Activated naive CD4-positive, alpha-beta T cell treated with anti-CD3 and anti-CD28 coated beads for 36 hours (primary cell): Measurements from ENCODE around the gene ELMOD3. TPM values are rescaled to one million over a fixed set of nuclear protein-coding genes. Genes with fewer than 3 reads are reported as not detected.
"Not testable (repeated sequence)": the region's sequence is repeated elsewhere in the genome, so short reads cannot be mapped to it uniquely, and the experiment has no call there.

Source experiments
- CTCF ChIA-PET: fragments of 350-600 bp; sonication (Branson Sonifier 250); formaldehyde crosslinking; loops from one replicate; lab custom pipeline; 2021; ENCODE audit warnings: antibody characterized with exemption; lab: Charles Lee
- DNase-seq: peaks from one replicate; pipeline ENCODE4 v3.0.0-alpha.2; 2020
- H3K27ac Mint-ChIP-seq: one replicate; pipeline ENCODE4 v1.8.0; 2021; ENCODE audit warnings: mild to moderate bottlenecking, mixed read lengths
- H3K27me3 Mint-ChIP-seq: one replicate; pipeline ENCODE4 v1.8.0; 2021; ENCODE audit warnings: low read depth, mixed read lengths
- H3K36me3 Mint-ChIP-seq: one replicate; pipeline ENCODE4 v1.8.0; 2021; ENCODE audit warnings: low read depth, mixed read lengths
- H3K4me1 Mint-ChIP-seq: one replicate; pipeline ENCODE4 v1.8.0; 2021; ENCODE audit warnings: low read depth, mixed read lengths
- H3K4me3 Mint-ChIP-seq: one replicate; pipeline ENCODE4 v1.8.0; 2021; ENCODE audit warnings: mild to moderate bottlenecking, moderate library complexity, mixed read lengths
- H3K9me3 Mint-ChIP-seq: one replicate; pipeline ENCODE4 v1.8.0; 2021; ENCODE audit warnings: mixed read lengths
- intact Hi-C: fragments of 100-400 bp; cut with micrococcal nuclease; formaldehyde crosslinking; loops from one replicate; pipeline ENCODE4 v1.15.1; 2023
- total RNA-seq, 2 experiments: library from RNA; stranded (reverse); gene quantifications; one replicate each; pipeline ENCODE4 v1.2.3, GENCODE V29; 2021

ELMOD3 gene
- total RNA-seq: 10 to 100 TPM; 14.8 to 15.4 TPM

- peak; percentile 99 for DNase-seq
- H3K27ac Mint-ChIP-seq: peak within 1 kb of the TSS; percentile 96
- peak within 1 kb of the TSS; percentile 99 for H3K4me3 Mint-ChIP-seq
- peaks cover 29% of the 10 kb centered on the region for H3K36me3 Mint-ChIP-seq
- intact Hi-C loops: loop anchor here (1.0 to 10.0 kb wide), 10 partner anchors 26 to 840 kb away; partner anchors contain the start of genes C2orf68, GGCX, IMMT and MRPL35
- no peaks in the 10 kb centered on the region for H3K27me3 Mint-ChIP-seq
- CTCF ChIA-PET: interaction anchor here (0.7 to 1.8 kb wide), 4 partner anchors 20 to 199 kb away, joined by 3 to 6 read pairs (median 3); no protein-coding TSS in a partner anchor
- no peaks in the 10 kb centered on the region for H3K9me3 Mint-ChIP-seq
- H3K4me1 Mint-ChIP-seq: peaks cover 36% of the 10 kb centered on the region
Observed at GRCh38 chr2:85354286-85355072, at the start of gene ELMOD3, which contains the start of gene RETSAT. Gene ELMOD3 (plus strand): TSS chr2:85354769. CDS start chr2:85357199, 2,430 bp downstream. Gene RETSAT (minus strand): TSS chr2:85354528. CDS start chr2:85354507, 21 bp downstream.

GRCh38 chr2:85307527-85307897 is 47.1 kb upstream of the ELMOD3 start:
- H3K4me3 Mint-ChIP-seq: peak overlapping the region; percentile 62
- DNase-seq: no peak
- H3K27me3 Mint-ChIP-seq: no peaks in the 10 kb centered on the region
- no peaks in the 10 kb centered on the region for H3K9me3 Mint-ChIP-seq
- peaks cover 36% of the 10 kb centered on the region for H3K4me1 Mint-ChIP-seq
- peak overlapping the region; percentile 82 for H3K27ac Mint-ChIP-seq
- intact Hi-C loops: no loop called here
- peaks cover 2% of the 10 kb centered on the region for H3K36me3 Mint-ChIP-seq
- CTCF ChIA-PET: no interaction called here

- Mint-ChIP-seq H3K4me3 (no peak overlapping the region), H3K36me3 (peaks cover 2% of the 10 kb centered on the region), H3K27ac (peak overlapping the region; percentile 68), H3K4me1 (peaks cover 36% of the 10 kb centered on the region), H3K27me3 (no peaks in the 10 kb centered on the region), H3K9me3 (no peaks in the 10 kb centered on the region)
- no peak for DNase-seq
- intact Hi-C loops: loop anchor here (2.0 kb wide), 1 partner anchor 21 kb away; no protein-coding TSS in a partner anchor
- CTCF ChIA-PET: interaction anchor here (1.5 to 3.5 kb wide), 2 partner anchors 9 to 42 kb away, joined by 4 to 60 read pairs; no protein-coding TSS in a partner anchor
Observed at GRCh38 chr2:85308201-85308600, 46.4 kb upstream of the ELMOD3 start.

GRCh38 chr2:85308896-85309555 is 45.5 kb upstream of the ELMOD3 start:
- H3K36me3 Mint-ChIP-seq: peaks cover 6% of the 10 kb centered on the region
- peak overlapping the region; percentile 68 for H3K27ac Mint-ChIP-seq
- CTCF ChIA-PET: interaction anchor here (1.2 to 3.5 kb wide), 4 partner anchors 10 to 383 kb away, joined by 3 to 60 read pairs (median 4); no protein-coding TSS in a partner anchor
- H3K4me1 Mint-ChIP-seq: peaks cover 36% of the 10 kb centered on the region
- H3K27me3 Mint-ChIP-seq: no peaks in the 10 kb centered on the region
- H3K9me3 Mint-ChIP-seq: no peaks in the 10 kb centered on the region
- intact Hi-C loops: loop anchor here (2.0 kb wide), 1 partner anchor 20 kb away; no protein-coding TSS in a partner anchor
- H3K4me3 Mint-ChIP-seq: peak overlapping the region; percentile 51
- no peak for DNase-seq

- Mint-ChIP-seq H3K9me3 (no peaks in the 10 kb centered on the region), H3K4me1 (peaks cover 39% of the 10 kb centered on the region), H3K36me3 (peaks cover 6% of the 10 kb centered on the region), H3K4me3 (peak overlapping the region; percentile 51), H3K27me3 (no peaks in the 10 kb centered on the region), H3K27ac (peak overlapping the region; percentile 57)
- CTCF ChIA-PET: interaction anchor here (0.9 to 3.5 kb wide), 5 partner anchors 11 to 384 kb away, joined by 3 to 60 read pairs (median 5); no protein-coding TSS in a partner anchor
- intact Hi-C loops: loop anchor here (2.0 kb wide), 1 partner anchor 19 kb away; no protein-coding TSS in a partner anchor
- DNase-seq: peak; percentile 33
Observed at GRCh38 chr2:85309699-85310321, 44.8 kb upstream of the ELMOD3 start.

GRCh38 chr2:85310330-85310729 is 44.2 kb upstream of the ELMOD3 start:
- no peak for DNase-seq
- CTCF ChIA-PET: interaction anchor here (0.9 to 3.5 kb wide), 3 partner anchors 11 to 385 kb away, joined by 5 to 60 read pairs (median 5); no protein-coding TSS in a partner anchor
- intact Hi-C loops: no loop called here
- H3K27me3 Mint-ChIP-seq: no peaks in the 10 kb centered on the region
- H3K9me3 Mint-ChIP-seq: no peaks in the 10 kb centered on the region
- peaks cover 6% of the 10 kb centered on the region for H3K36me3 Mint-ChIP-seq
- peak overlapping the region; percentile 51 for H3K4me3 Mint-ChIP-seq
- H3K4me1 Mint-ChIP-seq: peaks cover 39% of the 10 kb centered on the region
- H3K27ac Mint-ChIP-seq: peak overlapping the region; percentile 57

GRCh38 chr2:85312404-85312803 is 42.2 kb upstream of the ELMOD3 start:
- no peak overlapping the region for H3K27ac Mint-ChIP-seq
- CTCF ChIA-PET: interaction anchor here (0.6 to 0.7 kb wide), 3 partner anchors 13 to 722 kb away, joined by 3 to 5 read pairs (median 3); no protein-coding TSS in a partner anchor
- no peak for DNase-seq
- H3K36me3 Mint-ChIP-seq: peaks cover 10% of the 10 kb centered on the region
- H3K4me3 Mint-ChIP-seq: no peak overlapping the region
- H3K9me3 Mint-ChIP-seq: no peaks in the 10 kb centered on the region
- H3K4me1 Mint-ChIP-seq: peaks cover 32% of the 10 kb centered on the region
- intact Hi-C loops: no loop called here
- no peaks in the 10 kb centered on the region for H3K27me3 Mint-ChIP-seq

- peaks cover 35% of the 10 kb centered on the region for H3K4me1 Mint-ChIP-seq
- DNase-seq: no peak
- H3K27me3 Mint-ChIP-seq: no peaks in the 10 kb centered on the region
- intact Hi-C loops: no loop called here
- CTCF ChIA-PET: interaction anchor here (0.6 to 1.8 kb wide), 2 partner anchors 14 to 16 kb away, joined by 4 to 9 read pairs; no protein-coding TSS in a partner anchor
- H3K27ac Mint-ChIP-seq: peak overlapping the region; percentile 16
- H3K9me3 Mint-ChIP-seq: no peaks in the 10 kb centered on the region
- peaks cover 25% of the 10 kb centered on the region for H3K36me3 Mint-ChIP-seq
- no peak overlapping the region for H3K4me3 Mint-ChIP-seq
Observed at GRCh38 chr2:85314884-85315242, 39.7 kb upstream of the ELMOD3 start.

- H3K9me3 Mint-ChIP-seq, DNase-seq, H3K27ac Mint-ChIP-seq, CTCF ChIA-PET, H3K27me3 Mint-ChIP-seq, intact Hi-C loops, H3K4me3 Mint-ChIP-seq: not testable (repeated sequence)
- H3K4me1 Mint-ChIP-seq: peaks cover 37% of the 10 kb centered on the region
- peaks cover 36% of the 10 kb centered on the region for H3K36me3 Mint-ChIP-seq
Observed at GRCh38 chr2:85315921-85316320, 38.6 kb upstream of the ELMOD3 start.

- peak overlapping the region; percentile 88 for H3K27ac Mint-ChIP-seq
- H3K4me1 Mint-ChIP-seq: peaks cover 59% of the 10 kb centered on the region
- DNase-seq: peak; percentile 77
- CTCF ChIA-PET: interaction anchor here (0.7 to 4.5 kb wide), 4 partner anchors 8 to 21 kb away, joined by 3 to 30 read pairs (median 4); no protein-coding TSS in a partner anchor
- no peaks in the 10 kb centered on the region for H3K9me3 Mint-ChIP-seq
- peaks cover 58% of the 10 kb centered on the region for H3K36me3 Mint-ChIP-seq
- H3K27me3 Mint-ChIP-seq: no peaks in the 10 kb centered on the region
- peak overlapping the region; percentile 32 for H3K4me3 Mint-ChIP-seq
- intact Hi-C loops: loop anchor here (1.0 kb wide), 1 partner anchor 8 kb away; no protein-coding TSS in a partner anchor
Observed at GRCh38 chr2:85318222-85319074, 36.1 kb upstream of the ELMOD3 start.

GRCh38 chr2:85319796-85320195 is 34.8 kb upstream of the ELMOD3 start:
- Mint-ChIP-seq H3K27ac (peak overlapping the region; percentile 87), H3K4me1 (peaks cover 70% of the 10 kb centered on the region), H3K9me3 (no peaks in the 10 kb centered on the region), H3K36me3 (peaks cover 67% of the 10 kb centered on the region), H3K27me3 (no peaks in the 10 kb centered on the region), H3K4me3 (peak overlapping the region; percentile 3)
- intact Hi-C loops: no loop called here
- CTCF ChIA-PET: interaction anchor here (0.5 to 4.5 kb wide), 3 partner anchors 19 to 260 kb away, joined by 3 to 30 read pairs (median 4); no protein-coding TSS in a partner anchor
- no peak for DNase-seq
